NCI-H1417 treated with DMSO at 0.1 percent for 48 hours (cell line): ENCODE measurements around the gene OPRL1.
A peak's percentile ranks its signal among the peaks of the same experiment; 100 is the strongest.

Experiments used
- DNase-seq: peaks from one replicate; lab custom pipeline; 2025; lab: John Stamatoyannopoulos, UW

Gene OPRL1

DNA sequence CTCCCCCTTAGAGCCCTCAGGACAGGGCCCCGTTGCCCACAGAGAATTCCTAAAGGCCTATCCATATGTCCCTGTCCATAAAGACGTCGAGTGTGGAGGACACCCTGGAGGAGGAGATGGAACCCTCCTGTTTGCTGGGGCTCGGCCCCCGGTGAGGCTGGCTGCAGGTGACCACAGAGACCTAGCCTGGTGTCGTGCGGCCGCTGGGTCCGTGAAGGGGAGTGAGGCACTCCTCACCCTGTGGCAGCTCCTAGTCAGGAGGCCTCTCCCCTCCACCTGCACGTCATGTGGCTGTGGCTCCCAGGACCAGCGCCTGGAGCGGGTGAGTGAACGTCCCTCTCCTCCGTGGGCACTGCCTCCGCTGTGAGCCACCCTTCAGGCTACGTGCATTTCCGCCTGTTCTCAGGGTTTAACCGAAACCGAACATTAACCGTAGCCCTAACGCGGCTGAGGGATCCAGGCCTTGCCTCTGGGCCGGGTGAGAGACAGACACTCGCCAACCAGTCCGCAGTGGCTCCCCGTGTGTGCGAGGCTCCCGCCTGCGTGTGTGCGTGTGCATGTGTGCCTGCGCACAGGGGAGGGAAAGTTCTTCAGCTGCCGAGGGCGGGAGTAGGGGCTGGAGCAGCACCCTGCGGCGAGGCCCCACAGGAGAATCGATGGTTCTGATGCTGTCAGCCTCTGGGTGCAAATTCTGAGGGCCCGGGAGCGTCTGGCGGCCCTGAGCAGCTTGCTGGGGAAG is 22.8 kb upstream of the OPRL1 start:
- DNase-seq, result no peak

- peak; percentile 17 for DNase-seq
Measured at GRCh38 chr20:64057628-64058498, 22.0 kb upstream of the OPRL1 start.

- DNase-seq, result no peak
Measured at GRCh38 chr20:64058536-64058935, 21.3 kb upstream of the OPRL1 start.

DNA sequence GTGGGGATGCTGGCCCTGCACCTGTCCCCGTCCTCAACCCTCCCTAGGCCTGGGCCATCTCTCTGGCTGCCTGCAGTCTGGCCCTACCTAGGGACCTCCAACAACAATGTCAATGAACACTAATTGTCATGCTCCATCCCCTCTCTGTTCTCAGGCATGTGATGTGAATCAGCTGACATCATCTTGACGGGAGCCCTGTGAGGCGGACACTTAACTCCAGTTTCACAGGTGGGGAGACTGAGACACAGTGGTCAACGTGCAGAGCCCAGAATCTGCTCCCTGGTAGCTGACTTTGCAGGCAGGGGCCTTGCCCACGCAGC is 17.6 kb upstream of the OPRL1 start:
- DNase-seq, result no peak

DNA sequence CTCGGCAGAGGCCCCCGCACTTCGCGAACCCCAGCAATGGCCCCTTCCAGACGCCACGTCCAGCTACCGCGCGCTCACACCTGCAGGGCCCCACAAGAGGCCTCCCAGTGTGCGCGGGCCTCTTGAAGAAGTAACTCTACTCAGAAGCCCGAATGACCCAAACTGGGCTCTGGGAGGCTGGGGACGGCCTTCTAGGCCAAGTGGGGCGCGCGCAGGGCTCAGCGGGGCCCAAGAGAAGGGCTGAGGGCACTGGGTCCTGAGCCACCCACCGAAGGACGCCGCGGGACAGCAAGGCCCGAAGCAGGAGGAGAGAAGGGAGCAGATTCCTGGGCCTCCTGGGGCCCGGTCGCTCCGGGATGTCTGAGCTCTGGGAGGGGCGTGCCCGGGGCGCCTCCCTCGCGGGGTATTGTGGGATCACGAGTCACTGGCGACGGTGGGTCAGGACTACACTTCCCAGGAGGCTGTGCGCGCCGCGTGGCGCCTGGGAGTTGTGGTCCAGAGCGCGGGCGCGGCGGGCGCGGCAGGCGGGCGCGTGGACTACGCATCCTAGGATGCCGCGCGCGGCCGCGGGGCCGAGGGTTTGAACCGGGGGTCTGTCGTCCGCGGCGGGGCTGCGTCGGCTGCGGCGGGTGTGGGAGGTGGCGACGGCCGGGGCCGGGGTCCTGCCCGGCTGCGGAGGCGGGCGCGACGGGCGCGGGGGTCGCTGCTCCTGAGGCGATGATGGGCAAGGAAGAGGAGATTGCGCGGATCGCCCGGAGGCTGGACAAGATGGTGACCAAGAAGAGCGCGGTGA is 17.1 kb upstream of the OPRL1 start, which contains the start of gene TCEA2:
TSS of gene TCEA2 (plus strand) at position 603 of the 793 bp plus-strand sequence. CDS start at position 718, 115 bp downstream.
- peak; percentile 55 for DNase-seq

DNA sequence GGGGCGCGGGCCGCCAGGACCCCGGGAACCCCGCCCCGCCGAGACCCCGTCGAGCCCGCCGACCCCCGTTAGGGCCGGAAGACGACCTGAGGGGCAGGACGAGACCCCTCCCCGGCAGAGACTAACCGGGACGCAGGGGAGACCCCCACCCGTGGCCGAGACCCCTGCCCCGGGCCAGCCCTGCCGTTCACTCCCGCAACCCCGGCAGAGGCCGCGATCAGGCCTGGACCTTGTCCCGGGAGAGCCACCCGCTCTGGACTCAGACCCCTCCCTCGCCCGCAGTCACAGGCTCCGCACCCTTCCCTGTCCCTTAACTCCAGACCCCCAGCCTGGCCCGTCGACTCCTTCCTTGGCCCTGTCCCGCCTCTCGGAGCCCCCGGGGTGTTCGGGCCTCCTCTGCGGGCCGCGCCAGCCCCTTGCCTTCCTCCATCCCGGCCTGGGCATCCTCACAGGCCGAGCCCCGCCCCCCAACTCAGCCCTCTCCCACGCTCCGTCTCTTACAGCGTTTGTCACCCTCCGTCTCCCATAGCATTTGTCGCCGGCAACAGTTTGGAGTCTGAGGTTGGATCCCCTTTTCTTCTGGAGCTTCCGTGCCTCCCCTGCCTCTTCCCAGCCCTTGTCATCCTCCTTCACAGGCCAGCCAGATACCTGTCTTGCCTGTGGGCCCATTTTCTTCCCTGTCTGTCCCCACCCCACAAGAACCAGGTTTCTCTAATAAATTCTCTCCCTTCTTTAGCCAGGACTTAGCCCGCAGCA is 16.3 kb upstream of the OPRL1 start:
- no peak for DNase-seq

DNA sequence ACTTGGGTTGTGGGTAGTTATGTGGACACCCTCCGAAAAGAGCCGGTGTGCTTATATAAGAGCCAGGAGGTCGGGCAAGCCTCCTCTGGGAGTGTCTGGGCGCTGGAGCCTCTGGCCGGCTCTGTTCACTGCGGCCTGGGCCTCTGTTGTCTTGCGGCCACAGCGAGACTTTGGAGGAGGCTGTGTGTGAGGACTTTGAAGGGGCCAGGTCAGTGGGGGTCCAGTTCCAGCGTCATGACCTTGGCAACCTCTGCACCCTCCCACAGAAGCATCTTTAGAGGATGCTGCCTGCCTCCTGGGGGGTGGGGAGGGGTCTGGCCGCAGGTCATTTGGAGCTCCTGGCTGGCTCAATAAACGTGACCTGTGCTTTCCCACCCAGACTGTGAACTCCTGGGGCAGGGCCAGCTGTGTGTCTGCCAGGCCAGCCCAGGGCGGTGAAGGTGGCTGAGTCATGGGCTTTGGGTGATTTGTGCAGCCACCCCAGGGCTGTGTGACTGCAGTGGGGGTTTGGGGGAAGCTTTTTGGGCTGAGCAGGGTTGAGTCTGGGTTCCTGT is 15.7 kb upstream of the OPRL1 start:
- no peak for DNase-seq

- DNase-seq, result no peak
Measured at GRCh38 chr20:64065062-64065973, 14.6 kb upstream of the OPRL1 start.

DNA sequence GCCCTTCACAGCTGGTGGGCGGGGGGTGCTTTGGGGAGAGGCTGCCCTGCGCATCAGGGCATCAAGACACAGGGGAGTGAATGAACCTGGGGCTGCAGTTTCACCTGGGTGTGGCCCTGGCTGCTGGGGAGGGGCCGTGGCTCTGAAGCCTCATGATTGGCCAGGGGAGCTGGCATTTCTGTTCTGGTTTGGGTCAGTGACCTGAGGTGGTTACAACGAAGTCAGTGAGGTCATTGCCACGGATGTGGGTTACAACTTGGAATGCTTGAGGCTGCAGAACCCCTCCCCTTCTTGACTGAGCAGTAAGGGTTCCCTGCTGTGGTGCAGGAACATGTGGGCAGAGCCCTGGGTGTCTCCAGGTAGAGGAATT is 13.9 kb upstream of the OPRL1 start:
- DNase-seq, result no peak

DNA sequence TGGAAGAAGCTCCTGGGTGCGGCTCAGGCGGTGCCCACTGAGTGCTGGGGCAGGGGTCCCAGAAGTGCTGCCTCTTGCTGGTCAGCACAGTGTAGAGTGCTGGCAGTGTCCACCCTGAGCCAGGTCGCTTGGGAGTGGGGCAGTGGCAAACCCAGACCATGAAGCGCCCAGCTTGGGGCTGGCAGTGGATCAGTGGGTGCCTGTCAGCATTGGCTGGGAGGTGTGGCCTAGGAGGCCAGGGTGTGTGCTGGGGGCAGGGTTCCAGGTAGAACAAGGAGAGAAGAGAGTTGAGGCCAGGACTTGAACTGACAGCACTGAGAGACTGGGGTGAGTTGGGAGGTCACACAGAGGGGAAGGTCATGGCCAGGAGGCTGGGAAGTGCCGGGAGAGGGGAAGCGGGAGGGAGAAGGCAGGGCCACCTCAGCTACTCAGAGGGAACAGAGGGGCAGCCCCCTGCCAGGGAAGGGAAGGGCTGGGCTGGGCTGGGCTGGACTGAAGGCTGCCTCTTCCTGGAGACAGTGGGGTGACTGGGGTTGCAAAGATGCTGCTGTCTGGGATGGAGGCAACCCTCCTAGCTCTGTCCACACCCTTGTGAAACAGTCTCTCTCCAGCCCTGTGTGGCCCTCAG is 12.8 kb upstream of the OPRL1 start:
- no peak for DNase-seq

DNA sequence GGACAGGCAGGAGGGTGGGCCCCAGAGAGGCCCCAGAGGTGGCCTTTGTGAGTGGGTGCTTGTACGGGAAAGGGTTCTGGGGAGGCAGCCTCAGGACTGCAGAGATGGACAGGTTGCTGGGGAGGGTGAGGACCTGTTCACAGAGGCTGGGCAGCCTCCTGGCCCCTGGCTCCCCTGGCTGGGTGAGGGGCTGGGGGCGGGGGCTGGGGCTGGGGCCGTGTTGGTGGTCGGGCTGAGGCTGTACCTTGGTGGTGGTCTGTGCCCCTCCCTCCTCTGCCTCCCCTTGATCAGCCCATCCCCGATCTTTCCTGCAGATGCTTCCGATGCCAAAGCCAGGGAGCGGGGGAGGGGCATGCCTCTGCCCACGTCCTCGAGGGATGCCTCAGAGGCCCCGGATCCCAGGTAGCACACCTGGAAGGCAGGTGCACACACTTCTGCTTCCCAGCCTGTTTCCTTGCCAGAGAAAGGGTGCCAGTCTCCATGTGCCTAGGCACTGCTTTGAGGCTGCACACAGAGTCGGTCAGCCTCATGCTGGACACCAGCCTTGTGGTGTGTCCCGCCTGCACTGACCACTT is 12.1 kb upstream of the OPRL1 start:
- DNase-seq, result no peak

- DNase-seq, result peak; percentile 23
Measured at GRCh38 chr20:64068386-64069208, 11.3 kb upstream of the OPRL1 start.

- DNase-seq, result no peak
Measured at GRCh38 chr20:64069209-64069613, 10.7 kb upstream of the OPRL1 start.

GRCh38 chr20:64069614-64070243 is 10.2 kb upstream of the OPRL1 start:
- DNase-seq, result no peak

DNA sequence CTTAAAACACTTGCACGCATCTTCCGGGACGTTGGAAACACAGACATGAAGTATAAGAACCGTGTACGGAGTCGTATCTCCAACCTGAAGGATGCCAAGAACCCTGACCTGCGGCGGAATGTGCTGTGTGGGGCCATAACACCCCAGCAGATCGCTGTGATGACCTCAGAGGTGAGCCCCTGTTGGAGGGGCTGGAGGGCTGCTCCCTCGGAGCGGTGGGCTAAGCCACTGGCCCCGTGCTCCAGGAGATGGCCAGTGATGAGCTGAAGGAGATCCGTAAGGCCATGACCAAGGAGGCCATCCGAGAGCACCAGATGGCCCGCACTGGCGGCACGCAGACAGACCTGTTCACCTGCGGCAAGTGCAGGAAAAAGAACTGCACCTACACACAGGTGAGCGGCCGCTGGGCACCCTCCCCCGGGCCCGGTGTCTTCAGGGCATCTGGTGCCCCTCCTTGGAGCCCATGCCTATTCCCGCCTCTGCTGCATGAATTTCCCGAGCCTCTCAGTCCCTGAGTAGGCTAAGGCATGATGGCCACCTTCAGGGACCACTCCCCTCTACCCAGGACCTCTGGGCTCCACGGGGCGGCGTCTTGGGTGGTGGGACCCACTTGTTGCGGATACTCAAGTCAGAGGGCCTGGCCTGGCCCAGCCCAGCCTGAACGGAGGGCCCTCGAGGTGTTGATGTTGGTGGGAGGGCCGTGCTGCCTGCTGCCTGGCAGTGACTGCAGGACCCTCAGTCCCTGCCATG is 9.5 kb upstream of the OPRL1 start:
- DNase-seq, result no peak

- no peak for DNase-seq
Measured at GRCh38 chr20:64071341-64072332, 8.2 kb upstream of the OPRL1 start.
